NCI-H748 treated with DMSO at 0.1 percent for 48 hours (cell line): Measurements from ENCODE around the gene THSD7A.
"Not testable (repeated sequence)": the region's sequence is repeated elsewhere in the genome, so short reads cannot be mapped to it uniquely, and the experiment has no call there.

Source experiments
- DNase-seq: peaks from one replicate; lab custom pipeline; 2025; lab: John Stamatoyannopoulos, UW

Gene THSD7A

DNA sequence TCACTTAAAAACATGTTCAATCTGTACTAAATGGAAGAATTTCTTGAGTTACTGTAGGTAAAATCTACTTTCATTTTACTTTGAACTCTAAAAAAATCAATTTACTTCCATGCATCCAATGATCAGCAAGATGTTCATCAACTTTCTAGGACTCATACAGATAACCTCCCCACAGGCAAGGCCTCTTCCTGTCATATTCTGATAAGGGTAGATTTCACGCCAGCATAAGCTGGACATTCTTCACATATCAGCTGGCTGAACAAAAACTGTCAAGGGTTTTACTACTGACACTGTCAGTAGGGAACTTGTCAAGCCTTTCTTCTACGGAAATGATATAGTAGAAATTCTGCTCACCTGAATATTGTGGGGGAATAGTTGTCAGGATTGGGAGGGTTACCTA lies 244.9 kb downstream of the THSD7A start:
- no peak for DNase-seq

- no peak for DNase-seq
Measured at GRCh38 chr7:11584406-11585031, 247.5 kb downstream of the THSD7A start.

- DNase-seq: no peak
Measured at GRCh38 chr7:11579141-11579540, 252.9 kb downstream of the THSD7A start.

DNA sequence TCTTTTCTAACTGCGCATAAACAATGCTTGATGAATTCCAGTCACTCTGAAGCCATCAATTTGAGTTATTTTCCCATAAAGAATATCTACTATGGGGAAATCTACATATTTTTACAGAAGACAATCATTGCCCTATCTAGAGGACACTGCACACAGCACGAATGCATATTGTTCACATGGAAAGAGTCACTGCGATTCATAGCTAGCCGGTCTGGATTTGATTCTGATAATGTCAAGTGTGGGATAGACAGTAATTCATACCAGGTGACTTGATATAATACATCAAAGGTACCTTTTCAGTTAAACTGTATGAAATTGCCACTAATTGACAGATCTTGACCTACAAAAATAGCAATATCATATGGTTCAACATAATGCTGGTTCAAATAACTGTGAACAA lies 255.7 kb downstream of the THSD7A start:
- DNase-seq: no peak

DNA sequence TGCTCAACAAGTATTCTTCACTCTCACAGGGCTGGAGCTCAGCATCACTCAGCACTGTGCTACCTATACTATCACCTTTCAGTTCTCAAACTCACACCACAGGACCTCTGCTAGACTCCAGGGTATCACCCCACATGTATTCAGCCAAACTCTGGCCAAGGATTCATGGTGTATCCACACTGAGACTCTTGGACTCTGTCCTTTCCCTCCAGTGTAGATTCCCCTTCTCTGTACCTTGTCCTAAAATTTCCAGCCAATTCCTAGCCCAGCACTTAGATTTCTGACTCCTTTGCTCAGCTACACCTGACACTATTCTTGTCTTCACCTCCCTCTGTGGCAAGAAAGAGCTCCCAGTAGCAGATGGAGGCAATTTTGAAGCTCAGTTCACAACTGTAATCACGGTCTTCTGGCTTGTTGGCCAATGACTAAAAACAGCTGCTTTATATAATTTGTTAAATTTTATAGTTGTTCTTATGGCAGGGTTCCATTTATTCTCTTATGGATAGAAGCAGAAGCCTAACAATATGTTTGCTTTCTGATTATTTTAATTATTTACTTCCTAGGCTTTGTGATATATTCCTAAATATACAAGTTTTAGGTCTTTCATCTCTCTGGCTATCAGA lies 258.8 kb downstream of the THSD7A start:
- DNase-seq: no peak

GRCh38 chr7:11570922-11571550 lies 261.0 kb downstream of the THSD7A start:
- no peak for DNase-seq

- DNase-seq: no peak
Measured at GRCh38 chr7:11570205-11570604, 261.8 kb downstream of the THSD7A start.

- no peak for DNase-seq
Measured at GRCh38 chr7:11567571-11567970, 264.4 kb downstream of the THSD7A start.

DNA sequence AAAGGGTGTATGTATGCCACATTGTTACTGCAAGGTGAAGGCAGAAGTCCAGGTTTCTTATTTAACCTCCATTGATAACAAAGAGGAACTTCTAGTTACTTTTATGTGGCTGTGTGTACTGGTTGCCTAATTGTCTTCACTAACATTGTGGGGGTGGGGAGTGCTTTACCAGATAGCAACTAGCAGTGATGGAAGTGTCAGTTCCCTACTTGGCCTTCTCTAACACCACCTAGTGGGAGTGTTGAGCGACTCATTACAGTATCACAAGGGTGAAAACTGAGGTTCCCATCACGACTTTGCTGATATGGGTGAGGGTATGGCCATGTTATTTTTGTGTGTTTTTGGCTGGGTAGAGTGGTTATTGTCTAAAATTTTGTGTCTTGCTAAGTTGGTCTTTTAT lies 274.4 kb downstream of the THSD7A start:
- DNase-seq: peak; percentile 46

GRCh38 chr7:11552676-11553296 lies 279.2 kb downstream of the THSD7A start:
- DNase-seq: peak; percentile 51

- no peak for DNase-seq
Measured at GRCh38 chr7:11551470-11551869, 280.5 kb downstream of the THSD7A start.

GRCh38 chr7:11548532-11548931 lies 283.5 kb downstream of the THSD7A start:
- DNase-seq: no peak

DNA sequence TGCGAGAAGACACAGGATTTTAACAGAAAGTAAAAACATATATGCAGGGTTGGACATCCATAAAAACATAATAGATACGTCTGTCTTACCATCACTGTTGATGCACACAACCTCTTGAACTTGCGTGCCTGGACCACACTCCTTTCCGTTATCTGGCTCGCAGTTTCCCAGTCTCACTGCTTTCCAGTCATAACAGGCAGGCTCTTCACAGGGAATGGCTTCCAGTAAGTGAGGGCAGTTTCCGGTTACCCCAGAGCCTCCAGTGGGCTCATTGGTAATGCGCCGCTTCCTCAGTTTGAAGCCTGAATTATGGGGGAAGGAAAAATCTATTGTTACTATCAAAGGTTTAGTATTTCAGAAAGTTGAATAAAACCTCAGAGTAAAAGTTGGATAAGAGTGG lies 290.7 kb downstream of the THSD7A start:
- DNase-seq: no peak

DNA sequence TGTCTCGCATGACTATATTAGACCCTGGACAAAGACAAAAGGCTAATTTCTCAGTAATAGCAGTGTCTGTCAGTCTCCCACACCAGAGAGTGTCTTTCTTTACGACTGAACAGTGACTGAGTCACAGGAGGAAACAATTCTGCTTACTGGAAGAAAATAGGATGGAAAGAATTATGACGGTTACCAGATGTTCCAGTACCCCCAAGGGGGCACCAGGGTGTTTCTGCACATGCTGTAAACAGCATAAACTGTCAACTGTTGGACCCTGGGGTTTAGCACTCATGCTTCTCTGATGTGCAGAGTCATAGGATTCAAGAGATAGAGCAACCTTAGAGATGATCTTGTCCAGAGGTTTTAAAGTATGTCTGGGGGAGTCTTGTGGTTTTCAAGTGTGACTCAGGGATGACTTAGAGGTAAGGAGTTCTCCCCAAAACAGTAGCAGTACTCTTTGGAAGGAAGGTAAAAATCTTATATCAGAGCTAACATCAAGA lies 291.7 kb downstream of the THSD7A start:
- DNase-seq: no peak

DNA sequence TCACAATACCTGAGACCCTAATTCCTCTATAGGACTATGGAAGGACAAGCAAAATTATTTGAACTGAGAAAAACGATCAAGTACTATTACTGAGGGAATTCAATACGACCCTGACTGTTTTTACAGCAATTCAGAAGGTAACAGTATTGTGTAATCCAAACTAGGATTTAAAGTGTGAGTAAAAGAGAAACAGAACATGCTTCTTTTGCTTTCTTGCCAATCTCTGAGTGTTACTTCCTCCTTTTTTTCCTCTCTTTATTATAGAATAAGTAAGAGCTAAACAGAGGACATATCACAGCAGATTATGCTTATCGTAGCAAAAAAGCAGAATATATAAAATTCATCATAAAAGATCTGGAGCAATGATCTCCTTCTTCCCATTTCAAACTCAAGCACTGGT lies 292.1 kb downstream of the THSD7A start:
- no peak for DNase-seq

DNA sequence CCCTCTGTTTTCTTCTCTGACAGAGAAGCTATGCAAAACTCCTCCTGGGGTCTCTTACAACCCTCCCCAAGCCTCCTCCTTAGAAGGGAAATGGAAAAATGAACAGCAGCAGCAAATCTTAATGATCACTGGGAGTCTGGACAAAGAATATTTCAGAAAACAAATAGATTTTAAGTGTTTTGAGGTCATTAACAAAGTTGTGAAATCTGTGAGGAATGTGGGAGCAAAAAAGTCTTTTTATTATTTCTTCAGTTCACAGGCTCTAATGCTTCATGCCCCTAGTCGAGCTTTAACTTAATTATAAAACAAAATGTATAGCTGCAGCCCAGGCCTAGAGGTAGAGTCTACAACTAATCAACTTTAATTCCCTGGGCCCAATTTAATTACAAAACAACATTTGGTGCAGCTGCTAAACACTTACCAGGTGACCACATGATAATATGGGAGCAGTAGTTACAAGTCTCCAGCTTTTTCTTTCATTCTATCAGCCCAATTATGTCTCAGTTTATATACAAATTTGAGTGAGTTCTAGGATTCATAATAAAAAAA lies 293.2 kb downstream of the THSD7A start:
- no peak for DNase-seq

DNA sequence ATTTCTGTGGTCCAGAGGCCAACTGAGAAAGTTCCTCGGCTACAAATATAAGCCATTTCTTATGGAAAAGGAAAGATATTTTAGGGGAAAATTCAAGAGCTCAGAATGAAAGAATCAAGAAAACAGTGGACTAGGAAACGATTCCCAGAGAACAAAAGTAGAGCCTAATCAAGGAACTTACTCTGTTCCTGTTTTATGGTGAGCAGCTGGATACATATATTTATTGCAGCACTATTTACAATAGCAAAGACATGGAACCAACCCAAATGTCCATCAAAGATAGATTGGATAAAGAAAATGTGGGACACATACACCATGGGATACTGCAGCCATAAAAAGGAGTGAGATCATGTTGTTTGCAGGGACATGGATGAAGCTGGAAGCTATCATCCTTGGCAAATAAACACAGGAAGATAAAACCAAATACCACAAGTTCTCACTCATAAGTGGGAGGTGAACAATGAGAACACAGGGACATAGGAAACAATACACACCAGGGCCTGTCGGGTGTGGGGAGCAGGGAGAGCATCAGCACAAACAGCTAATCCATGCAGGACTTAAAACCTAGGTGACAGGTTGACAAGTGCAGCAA lies 298.7 kb downstream of the THSD7A start:
- peak; percentile 61 for DNase-seq

- no peak for DNase-seq
Measured at GRCh38 chr7:11529382-11529781, 302.6 kb downstream of the THSD7A start.

- no peak for DNase-seq
Measured at GRCh38 chr7:11527707-11528106, 304.3 kb downstream of the THSD7A start.

DNA sequence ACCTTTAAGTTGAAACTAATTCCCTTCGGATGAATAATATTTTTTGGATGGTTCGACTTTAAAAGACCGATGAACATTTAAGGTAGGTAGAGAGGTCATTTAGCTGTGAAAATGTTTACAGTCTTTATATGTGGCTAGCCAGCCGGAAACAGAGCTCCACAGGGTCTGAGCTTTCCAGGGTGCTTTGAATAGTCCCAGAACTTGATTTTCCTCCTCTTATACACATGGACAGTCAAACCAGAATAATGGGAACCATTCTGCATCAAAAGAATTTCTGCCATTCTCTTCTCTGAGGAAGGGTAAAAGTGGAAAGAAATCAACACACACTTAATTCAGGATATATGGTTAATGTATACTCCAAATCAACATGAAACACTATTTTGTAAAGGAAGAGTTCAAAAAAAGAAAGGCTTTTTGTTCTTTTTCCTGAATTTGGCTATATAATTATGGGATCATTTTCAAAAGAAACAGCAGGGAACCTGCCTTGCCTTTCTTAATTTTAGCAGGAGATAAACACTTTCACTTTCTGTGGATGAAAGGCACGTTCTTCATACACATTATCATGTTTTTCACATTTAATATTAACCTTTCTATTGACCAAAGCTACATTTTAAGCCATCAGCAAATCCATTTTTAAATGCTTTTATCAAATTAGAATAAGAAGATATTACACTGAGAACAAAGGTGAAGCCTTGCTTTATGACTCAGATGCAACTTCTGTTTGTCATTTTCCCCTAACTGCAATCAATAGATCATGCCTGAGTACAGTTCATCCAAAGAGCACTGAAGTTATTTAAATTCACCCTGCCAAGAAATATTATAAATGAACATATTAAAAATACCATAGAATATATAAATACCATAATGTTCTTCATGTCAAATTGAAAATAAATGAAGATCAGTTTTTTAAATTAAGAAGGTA lies 307.3 kb downstream of the THSD7A start:
- peak; percentile 34 for DNase-seq

GRCh38 chr7:11521964-11522499 lies 310.0 kb downstream of the THSD7A start:
- DNase-seq: not testable (repeated sequence)
